GM21825 (cell line): ENCODE results near the gene FOXO3.

Experiments
- ATAC-seq: cut with Tn5 transposase; IDR thresholded peaks from one replicate; pipeline ENCODE4 v1.9.1; 2021; ENCODE audit warnings: mild to moderate bottlenecking, moderate library complexity; ENCODE audit not compliant: unreplicated experiment

Gene FOXO3

DNA sequence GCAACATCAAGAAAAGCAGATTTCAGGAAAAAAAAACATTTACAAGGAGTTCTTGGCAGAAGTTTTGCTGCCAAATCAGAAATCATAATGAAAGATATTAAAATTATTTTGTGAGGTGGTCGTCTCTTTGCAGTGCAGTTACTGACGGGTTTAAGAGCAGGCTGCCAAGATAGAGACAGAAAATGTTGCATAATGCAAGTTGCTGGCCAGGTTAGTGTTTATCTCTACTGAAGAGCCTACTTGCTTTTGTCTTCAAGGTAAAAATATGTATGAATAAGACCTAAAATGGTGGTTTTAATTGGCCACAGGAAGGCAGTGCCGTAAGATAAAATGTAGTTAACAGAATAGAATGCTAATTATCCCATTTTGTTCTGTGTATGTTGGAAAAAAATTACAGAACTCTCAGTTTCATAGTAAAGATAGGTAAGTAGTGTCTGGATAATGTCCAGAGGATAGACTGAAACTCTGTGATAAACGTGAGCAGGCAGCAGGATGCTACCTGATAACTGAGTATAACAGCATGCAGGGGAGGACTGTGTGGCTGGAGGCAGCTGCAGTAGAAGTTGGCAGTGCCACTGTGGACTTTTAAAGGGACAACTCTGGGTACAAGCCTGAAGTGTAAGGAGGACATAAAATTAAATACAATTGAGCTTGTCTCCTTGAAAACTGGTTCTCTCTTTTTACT is 13.9 kb downstream of the FOXO3 start:
- no peak for ATAC-seq

DNA sequence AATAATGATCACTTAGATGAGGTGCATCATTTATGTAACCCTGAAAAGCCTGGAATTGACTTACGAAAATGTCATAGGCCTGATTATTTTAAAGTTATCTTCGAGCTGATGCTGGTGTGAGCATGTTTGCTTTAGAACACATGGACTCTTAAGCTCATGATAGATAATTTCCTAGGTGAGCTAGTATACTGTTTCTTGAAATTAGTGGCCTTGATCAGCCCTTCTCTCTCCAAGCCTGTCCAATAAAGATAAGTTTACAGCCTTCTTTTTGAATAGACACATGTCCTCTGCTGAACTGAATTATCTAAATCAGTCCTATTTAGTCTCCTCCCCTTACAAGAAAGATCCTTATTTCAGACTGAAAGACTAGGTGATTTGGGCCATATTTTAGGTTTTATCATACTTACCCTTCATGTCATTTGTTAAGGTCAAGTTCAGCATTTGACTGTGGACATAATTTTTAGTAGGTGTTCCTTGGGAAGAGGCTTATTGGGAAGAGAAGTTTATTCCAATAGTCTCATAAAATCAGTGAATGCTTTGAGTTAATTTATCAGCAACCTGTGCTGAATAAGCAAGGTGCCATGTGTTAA is 15.3 kb downstream of the FOXO3 start:
- no peak for ATAC-seq

DNA sequence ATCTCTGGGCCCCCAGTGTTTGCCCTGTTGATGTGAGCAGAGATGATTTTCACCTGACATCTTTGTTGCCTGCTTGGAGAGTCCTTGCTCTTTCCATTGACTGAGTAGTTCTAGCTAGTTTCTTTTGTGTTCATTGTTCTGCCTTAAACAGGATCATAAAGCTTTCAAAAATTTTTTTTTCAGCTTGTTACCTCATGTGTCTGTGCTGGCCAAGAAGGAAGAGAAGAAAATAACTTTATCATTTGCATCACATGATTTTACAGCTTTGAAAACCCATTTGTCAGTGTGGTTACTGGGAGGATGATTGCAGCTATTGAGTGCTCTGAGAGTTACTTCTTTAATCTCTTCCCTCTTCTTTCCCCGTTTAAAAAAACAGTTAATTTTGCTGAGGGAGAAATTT is 16.0 kb downstream of the FOXO3 start:
- no peak for ATAC-seq

DNA sequence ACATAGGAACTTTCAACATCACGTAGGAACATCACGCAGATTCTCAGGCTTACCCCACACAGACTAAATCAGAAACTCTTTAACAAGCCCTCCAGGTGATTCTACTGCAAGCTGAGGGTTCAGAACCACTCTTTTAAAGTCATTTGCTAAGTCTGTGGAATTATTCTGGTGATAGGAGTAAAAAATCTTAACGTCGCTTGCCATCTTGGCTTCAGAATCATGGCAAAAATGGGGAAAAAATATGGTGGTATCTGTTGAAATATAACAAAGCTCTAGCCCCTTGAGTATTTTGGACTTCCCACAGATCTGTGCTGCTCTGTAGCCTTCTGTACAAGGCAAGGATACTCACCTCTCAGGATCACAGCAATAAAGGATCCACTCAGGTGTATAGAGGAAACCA is 17.4 kb downstream of the FOXO3 start:
- no peak for ATAC-seq

DNA sequence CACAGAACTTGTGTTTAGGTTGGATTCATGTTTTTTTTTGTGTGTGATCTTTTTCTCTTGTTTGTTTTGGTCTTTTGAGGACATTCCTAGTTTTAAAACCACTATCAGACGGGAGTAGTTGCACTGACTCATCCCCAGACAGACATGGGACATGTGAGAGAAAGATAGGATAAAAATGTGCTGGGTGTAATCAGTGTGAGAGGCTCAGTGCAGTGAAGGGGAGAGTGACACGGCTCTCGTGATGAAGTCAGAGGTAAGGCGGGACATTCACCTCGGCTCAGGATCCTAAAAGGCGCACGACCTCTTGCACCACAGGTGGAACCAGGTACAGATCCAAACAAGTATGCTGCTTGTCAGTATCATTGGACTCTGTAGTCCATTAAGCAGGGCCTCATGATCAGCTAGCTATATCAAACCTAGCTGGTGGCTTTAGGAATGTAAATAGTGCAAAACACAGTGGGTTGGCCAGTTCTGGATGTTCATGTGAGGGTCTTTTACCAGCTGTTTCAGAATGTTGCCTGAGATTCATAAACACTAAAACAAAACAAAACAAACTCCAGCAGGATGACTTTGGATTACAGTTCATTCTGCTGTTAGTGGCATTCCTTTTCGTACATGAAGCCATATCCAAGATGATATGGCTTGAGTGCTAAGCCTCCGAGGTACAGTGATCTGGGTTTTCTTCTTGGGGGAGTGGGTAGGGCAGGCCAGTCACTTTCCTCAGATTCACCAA is 18.0 kb downstream of the FOXO3 start:
- ATAC-seq = no peak

DNA sequence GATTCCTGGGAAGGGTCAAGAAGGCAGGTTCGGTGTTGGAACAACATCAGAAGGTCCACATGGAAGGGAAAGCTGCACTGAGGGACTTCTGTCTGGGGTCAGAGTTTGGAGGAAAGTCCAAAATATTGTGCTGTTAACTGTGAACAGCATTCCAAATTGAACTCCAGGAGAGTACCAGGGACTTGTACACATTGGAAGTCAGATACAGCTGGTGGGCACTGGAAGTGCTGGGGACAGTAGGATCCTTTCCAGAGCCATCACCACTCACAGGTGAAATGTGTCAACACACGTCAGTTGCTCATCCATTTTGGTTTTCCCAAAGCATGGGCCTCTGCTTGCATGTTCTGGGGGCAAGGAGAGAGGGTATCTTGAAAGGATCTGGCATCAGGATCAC is 18.6 kb downstream of the FOXO3 start:
- ATAC-seq = no peak

DNA sequence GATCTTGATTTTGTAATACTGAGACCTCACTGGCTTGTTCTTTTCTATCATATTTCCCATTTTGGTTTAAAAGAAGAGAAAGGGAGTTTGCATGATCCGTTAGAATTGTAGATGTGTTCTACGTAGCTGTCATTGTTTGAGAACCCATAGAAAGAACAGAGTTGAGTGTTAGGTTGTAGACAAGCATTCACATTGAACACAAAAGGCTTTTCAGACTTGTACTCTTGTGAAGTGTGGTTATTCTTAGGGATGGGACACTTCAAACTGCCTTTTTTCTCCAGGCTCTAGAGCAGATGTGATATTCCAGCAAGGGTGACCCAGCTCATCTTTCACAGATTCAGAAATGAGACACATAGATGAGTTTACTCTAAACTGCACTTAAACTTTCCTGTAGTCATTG is 19.9 kb downstream of the FOXO3 start:
- ATAC-seq = no peak

DNA sequence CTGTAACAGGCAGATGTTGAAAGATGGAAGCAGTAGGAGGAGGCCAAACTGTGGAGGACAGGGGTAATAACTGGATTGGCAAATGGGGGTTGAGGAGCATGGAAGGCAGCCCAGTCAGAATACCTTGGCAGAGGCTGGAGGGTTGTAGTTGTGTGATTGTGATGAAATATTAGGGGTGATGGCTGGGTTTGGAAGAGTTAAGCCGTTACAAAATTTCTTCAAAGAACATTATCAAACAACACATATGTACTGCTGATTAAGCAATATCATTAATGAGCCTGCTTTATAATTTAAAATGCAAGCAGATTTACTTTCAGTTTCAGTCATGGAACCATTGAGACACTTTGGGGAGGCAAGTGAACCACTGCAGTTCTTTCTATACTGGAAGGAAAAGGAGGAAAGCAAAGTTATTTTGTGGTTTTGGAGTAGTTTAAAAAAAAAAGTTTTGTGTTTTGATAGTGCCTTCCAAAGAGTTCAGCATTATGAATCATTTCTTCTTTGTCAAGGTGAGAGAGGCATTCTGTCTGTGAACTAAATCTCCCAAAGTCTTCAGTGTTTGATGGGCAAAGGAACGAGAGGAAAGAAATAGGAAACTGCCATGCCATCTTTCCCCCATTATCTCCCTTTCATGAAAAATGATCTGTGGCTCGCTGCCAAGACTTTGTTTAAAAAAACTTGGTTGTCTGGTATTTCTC is 20.7 kb downstream of the FOXO3 start:
- no peak for ATAC-seq

DNA sequence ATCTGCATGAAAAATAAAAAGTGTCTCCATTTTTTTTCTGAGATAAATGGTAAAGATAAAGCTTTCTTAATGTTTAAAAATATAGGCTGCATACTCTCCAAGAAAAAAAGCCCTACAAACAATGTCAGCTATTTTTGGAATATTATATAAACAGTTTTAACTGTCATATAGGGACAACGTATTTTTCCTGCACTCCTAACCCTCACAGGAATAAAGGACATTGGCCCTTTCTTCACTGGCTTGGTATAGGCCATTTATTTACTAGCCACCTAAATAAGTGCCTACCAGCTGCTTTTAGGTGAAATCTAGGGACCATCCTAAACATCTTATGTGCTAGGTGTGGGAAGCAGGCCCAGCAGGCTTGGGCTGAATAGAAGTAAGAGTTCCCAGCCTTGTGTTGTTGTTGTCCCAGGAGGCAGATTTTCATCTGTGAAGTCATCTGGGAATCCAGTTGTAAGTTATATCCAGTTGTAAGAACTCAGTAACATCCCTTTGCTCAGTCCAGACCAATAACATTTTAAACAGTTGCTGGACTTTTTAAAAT is 21.3 kb downstream of the FOXO3 start:
- no peak for ATAC-seq

DNA sequence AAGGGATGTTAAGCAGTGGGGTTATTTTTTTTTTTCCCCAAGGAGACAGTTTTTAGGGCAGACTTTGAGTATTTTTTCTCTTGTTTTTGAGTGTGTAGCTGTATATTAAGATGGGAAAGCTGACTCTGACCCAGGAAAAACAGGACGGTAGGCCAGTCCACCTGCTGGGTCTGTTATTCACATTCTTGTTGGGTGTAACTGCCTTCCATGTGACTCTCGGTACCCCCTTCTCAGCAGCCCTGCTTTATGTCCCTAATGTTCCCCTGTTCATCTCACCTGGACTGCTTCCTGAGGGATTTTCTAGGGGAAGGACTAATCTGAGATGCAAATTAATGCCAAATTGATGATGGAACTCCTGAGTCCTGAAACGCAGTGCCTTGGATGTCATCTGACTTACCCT is 21.9 kb downstream of the FOXO3 start:
- ATAC-seq = no peak

DNA sequence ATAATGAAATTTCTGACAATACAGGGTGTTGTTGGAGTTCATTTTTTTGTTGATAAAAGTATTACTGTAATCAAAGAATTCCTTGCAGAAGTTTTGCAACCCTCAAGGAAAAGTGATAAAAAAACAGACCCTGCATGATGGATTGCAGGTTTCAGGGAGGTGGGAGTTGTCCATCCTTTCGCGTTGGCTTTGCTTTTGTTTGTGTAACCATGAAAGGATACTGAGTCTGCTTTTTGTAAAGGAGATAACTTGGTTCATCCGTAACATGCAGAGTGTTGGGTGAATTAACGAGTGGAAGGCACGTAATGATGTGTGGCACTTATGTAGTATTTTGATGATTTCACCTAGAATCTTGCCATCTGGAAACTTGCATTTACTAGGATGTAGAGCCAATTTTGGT is 23.6 kb downstream of the FOXO3 start:
- ATAC-seq = no peak

DNA sequence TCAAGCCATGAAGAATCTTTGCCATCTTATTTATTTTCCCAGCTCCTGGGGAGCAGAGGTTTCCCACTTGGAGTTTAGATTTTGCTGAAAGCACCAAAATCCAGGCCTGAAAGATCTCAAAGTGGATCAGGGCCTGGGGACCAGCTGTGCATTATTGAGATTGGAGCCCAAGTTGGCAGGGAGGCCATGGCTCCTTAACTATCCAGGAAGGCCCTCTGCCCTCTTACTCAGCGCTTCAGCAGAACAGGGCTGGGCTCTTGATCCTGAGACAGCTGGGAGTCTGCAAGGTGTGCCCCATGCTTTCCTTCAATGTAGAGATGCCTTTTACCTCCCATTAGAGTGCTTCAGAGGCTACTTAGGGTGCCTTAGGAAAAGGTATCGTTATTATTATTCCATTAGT is 24.6 kb downstream of the FOXO3 start:
- ATAC-seq = no peak

DNA sequence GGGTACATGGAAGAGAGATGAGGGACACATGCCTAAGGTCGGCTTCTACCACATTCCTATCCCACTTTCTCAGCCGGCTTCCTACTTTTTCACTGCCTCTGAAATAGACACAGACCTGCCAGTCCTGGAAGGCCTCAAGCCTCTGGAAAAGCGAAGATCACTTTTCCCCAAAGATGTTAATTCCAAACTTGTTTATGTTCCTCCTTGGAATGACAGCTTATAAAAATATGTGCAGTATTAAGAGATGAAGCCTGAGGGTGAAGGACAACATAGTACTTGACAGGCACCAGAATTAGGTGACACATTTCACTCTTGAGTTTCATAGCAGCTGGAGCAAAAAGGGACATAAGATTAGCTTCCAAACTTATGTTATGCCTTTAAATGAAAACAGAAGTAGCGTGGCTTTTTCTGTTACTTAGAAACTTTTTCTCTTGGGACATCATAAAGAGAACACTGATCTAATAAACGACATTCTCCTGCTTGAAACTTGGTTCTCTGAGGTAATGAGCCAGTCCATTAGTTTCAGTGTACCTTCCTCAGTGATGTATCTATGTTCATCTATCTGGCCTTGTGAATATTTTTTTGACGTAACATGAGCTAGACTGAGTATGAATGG is 25.3 kb downstream of the FOXO3 start:
- ATAC-seq = no peak

DNA sequence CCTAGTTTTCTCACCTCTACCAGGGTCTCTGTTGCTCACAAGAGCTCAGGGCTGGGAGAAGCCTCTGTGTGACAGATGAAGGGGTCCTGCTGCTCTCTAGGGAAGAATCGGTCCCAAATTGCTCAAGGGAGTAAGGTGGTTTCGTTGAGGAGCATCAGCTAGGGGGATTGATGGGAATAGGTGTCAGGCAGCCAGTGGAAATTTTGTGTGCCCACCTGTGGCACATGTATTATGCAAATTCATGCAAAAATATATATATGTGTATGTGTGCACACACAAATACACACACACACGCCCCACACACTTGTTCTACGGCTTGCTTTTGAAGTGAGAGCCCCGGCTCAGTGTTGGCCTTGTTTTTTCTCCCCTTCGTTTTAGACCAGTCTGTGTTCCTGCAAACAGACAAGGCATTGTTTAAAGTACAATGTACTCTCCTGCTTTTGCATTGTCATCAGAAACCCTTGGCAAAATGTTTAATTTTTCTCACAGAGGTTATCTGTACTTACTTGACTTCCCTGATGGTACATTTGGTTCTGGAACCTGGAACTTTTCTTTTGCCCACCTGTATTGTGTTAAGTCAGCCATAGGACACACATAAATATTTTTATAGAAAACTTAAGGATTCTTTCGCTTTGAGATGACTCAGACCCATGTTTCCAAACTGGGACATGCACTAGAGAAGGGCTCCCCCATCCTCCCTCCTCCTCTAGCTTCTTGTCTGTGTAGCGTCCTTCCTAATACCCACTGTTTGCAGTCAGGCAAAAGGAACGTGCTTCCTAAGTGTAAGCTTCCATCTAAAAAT is 26.7 kb downstream of the FOXO3 start:
- ATAC-seq = no peak

DNA sequence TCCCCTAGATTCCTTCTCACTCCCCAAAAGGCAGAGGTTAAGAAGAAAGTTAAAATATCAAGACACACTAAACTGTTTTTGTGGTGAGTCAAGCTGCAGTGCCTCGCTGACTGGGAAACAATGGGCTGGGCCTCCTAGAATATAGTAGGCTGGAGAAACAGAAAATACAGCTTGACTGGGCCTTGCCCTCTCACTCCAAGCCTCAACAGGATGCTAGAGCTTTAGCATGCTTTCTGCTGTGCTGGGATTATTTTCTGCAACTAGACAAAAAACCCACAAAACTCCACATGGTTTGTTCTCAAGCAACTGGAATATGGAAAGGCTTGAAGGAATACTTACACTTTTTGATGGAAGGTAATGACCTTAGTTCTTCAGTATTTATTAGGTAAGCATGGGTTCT is 27.9 kb downstream of the FOXO3 start:
- ATAC-seq = no peak

DNA sequence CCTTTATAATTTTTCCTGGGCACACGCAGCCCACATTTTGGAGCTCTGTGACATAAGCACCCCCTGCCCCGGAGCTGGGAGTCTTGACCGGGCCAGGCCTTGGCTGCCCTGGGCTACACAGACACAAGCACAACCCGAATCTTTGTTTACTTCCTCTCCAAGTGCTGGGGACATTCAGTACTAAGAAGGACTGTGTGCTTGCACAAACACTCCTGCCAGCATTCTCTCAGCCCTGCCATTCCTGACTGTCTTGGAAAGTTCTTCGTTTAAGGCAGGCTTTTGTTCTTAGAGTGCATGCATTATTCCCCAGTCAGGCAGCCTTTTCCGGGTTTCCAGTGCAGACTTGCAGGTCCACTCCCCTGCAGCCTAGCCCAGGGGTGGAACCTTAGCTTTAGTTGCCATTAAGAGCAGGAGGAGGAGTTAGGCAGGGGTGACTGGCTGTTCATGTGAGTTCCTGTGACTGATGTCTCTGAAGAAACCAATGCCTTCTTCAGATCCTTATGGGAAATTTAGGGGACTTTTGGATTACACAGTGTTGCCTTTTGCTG is 28.6 kb downstream of the FOXO3 start:
- peak; percentile 41 for ATAC-seq

DNA sequence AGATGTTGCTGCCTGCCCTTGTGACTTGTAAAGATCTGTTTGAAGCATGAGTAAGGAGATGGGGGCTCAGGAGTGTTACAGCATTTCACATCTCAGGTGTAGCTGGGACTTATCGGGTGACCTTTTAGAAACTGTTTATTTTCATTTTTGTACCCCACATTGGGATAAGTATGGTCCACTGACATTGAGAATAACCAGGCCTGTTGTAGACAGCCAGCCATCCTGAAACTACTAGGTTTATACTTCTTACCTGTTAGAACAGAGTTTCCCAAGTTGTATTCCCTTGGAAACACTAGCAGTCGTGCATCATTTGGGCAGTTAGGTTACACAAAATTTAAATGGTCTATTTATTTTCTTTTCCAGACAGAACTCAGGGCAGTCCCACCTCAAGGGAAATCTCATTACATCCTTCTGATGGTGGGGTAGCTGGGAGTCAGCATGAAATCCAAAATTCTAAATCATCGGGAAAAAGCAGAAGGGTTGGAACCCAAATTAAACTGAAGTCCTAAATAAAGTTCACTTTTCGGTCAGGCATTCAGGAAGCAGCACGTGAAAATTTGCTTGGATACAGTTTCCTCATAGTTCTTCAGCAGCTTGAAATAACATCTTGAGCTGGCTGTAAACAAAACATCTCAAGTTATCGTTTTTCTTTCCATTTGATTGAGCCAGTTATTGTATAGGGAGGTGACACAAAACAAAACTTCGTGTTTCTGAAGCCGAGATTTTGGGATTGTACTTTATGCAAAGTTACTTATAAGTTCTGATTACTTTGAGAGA is 30.5 kb downstream of the FOXO3 start:
- ATAC-seq = no peak

DNA sequence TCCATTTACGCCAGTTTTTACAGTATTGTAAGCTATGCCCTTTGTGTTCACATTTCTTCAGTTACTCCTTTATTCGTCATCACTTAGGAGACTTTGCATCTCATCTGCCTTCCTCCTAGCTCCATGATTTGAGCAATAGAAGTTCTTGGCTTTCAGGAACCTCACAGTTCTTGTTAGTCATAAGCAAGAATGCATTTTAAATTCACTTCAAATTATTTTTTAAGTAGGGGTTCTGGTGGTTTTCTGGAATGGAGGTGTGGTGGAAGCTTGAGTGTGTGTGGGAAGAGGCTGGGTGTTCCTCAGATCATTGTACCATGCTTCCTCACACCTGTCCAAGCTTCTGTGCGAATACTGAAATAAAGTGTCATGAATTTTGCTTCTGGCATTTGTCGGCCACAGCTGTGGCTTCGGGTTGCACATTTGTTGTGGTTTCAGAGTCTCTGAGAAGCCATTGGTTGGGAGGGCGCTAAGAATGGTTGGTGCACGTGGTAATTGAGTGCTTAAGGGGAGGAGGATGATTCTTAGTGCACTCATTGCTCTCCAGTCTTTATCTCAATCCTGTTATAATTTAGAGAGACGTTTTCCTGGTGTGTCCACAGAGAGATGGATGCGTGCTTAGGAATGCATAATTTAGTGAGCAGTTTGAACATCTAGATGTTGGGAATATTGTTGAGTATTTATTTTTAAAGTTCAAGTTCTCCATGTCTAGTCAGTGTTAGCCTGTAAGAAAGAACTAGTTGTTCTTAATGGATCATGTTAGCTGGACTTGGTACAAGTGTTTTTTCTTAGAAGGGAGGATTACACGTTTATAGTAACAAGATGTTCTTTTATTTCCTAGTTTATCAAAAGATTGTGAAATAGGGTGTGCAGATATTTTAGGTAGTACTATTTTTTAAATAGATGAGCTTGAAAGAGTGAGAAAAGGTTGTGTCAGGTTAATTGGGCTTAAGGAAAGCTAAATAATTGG is 31.9 kb downstream of the FOXO3 start:
- peak; percentile 74 for ATAC-seq
